Measurements from ENCODE around the gene DCUN1D1. TPM values are rescaled to one million over a fixed set of nuclear protein-coding genes. Genes with fewer than 3 reads are reported as not detected.

The DCUN1D1 gene
- total RNA-seq, 3 donors from 2014 or later (not counting 1 experiment from before 2014, with no cell fraction given) = 46.5 to 62.0 (median 51.7) TPM

DNA sequence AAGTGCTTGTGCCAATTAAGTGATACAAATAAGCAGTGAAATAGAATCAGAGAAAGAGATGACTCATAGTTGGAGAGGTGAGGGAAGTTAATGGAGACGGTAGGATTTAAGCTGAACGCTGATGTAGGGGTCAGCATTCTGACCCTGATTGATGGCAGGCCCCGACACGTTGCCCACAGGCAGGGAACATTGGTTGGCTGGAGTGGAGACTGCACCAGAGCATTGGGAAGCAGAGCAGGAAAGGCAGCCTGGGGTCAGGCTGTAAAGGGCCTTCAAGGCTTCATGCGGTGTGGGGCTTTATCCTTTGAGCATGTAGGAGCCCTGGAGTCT is 68.6 kb downstream of the DCUN1D1 start:
- Mint-ChIP-seq H3K4me1 (peaks cover 47% of the 10 kb centered on the region in 2 donors), H3K4me3 (no peak overlapping the region), H3K27ac (peak overlapping the region; percentile 88 to 92)

DNA sequence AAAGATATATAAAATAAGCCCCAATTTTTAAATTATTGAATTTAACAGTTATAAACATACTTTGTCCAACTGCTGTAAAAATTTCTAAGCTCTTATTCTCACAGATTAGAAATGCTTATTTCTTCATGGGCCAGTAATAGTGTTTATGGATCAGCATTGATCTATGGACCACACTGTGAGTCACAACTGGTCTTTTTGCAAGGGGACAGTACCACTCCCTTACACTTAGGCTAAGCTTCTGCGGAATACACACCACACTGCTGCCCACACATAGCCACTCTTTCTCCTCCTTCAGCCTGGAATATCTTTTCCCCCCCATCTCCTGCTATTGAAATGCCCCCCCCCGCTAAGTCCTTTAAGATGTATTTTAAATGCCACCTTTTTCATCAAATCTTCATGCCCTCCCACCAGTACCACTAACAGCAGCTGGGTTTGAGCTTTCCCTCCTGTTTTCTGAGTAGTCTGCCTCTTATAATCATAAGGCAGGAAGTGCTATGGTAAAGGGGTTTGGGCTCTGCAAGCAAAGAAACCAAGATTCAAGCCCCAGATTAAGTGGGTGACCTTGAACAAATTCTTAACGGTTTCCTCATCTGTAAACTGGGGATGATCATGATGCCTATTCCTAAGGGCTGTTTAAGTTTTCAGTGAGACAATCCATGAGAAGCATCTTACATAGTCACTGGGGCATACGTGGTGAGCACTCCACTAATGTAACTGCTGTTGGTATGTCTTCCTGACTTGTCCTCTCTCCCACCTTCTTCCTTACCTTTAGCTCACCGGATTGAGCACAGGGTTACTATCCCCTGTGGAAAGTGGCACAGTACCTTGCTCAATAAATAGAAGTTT is 69.2 kb downstream of the DCUN1D1 start:
- WGBS (ENCODE audit: insufficient coverage) = 73% methylated on average over 4 of the region's 5 CpGs
- TF ChIP-seq, protein P1, sequence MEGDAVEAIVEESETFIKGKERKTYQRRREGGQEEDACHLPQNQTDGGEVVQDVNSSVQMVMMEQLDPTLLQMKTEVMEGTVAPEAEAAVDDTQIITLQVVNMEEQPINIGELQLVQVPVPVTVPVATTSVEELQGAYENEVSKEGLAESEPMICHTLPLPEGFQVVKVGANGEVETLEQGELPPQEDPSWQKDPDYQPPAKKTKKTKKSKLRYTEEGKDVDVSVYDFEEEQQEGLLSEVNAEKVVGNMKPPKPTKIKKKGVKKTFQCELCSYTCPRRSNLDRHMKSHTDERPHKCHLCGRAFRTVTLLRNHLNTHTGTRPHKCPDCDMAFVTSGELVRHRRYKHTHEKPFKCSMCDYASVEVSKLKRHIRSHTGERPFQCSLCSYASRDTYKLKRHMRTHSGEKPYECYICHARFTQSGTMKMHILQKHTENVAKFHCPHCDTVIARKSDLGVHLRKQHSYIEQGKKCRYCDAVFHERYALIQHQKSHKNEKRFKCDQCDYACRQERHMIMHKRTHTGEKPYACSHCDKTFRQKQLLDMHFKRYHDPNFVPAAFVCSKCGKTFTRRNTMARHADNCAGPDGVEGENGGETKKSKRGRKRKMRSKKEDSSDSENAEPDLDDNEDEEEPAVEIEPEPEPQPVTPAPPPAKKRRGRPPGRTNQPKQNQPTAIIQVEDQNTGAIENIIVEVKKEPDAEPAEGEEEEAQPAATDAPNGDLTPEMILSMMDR (IDR thresholded peaks at IDR 0.05) = no peak
- Mint-ChIP-seq H3K9me3 (no peaks in the 10 kb centered on the region), H3K27me3 (ENCODE audit: low read depth in 2 of 2) (no peaks in the 10 kb centered on the region), H3K4me1 (peaks cover 47% of the 10 kb centered on the region in 2 donors), H3K4me3 (peak overlapping the region; percentile 11), H3K36me3 (no peaks in the 10 kb centered on the region), H3K27ac (peak overlapping the region; percentile 88 to 92)
- ATAC-seq (no peak), DNase-seq (peak in 1 of 2 donors; percentile 25)
- Histone ChIP-seq H3K4me3 (ENCODE audit: low read length) (no peak overlapping the region), H3K4me1 (ENCODE audit: control insufficient read depth, insufficient read depth, low read length) (peaks cover 11% of the 10 kb centered on the region), H3K9me3 (ENCODE audit: control insufficient read depth, insufficient read depth, low read length) (no peaks in the 10 kb centered on the region), H3K36me3 (ENCODE audit: control insufficient read depth, insufficient read depth, low read length) (peaks cover 23% of the 10 kb centered on the region), H3K27me3 (ENCODE audit: control insufficient read depth, insufficient read depth, low read length) (no peaks in the 10 kb centered on the region), H3K27ac (ENCODE audit: low read length) (no peak overlapping the region)
- intact Hi-C loops (cut with micrococcal nuclease) = no loop called here

More for the DNA sequence above, 68.6 kb downstream of the DCUN1D1 start:
- Histone ChIP-seq H3K36me3 (ENCODE audit: control insufficient read depth, insufficient read depth, low read length) (peaks cover 21% of the 10 kb centered on the region), H3K27me3 (ENCODE audit: control insufficient read depth, insufficient read depth, low read length) (no peaks in the 10 kb centered on the region), H3K4me1 (ENCODE audit: control insufficient read depth, insufficient read depth, low read length) (peaks cover 11% of the 10 kb centered on the region), H3K4me3 (ENCODE audit: low read length) (no peak overlapping the region), H3K27ac (ENCODE audit: low read length) (no peak overlapping the region), H3K9me3 (ENCODE audit: control insufficient read depth, insufficient read depth, low read length) (no peaks in the 10 kb centered on the region)
- H3K9me3 Mint-ChIP-seq = no peaks in the 10 kb centered on the region
- H3K36me3 Mint-ChIP-seq = no peaks in the 10 kb centered on the region
- ATAC-seq (no peak), DNase-seq (no peak)
- WGBS (ENCODE audit: insufficient coverage) = 85% methylated on average over 5 of the region's 5 CpGs
- no peaks in the 10 kb centered on the region for H3K27me3 Mint-ChIP-seq (ENCODE audit: low read depth in 2 of 2)
- TF ChIP-seq, protein P1 (IDR thresholded peaks at IDR 0.05) = no peak
- intact Hi-C loops (cut with micrococcal nuclease) = no loop called here

DNA sequence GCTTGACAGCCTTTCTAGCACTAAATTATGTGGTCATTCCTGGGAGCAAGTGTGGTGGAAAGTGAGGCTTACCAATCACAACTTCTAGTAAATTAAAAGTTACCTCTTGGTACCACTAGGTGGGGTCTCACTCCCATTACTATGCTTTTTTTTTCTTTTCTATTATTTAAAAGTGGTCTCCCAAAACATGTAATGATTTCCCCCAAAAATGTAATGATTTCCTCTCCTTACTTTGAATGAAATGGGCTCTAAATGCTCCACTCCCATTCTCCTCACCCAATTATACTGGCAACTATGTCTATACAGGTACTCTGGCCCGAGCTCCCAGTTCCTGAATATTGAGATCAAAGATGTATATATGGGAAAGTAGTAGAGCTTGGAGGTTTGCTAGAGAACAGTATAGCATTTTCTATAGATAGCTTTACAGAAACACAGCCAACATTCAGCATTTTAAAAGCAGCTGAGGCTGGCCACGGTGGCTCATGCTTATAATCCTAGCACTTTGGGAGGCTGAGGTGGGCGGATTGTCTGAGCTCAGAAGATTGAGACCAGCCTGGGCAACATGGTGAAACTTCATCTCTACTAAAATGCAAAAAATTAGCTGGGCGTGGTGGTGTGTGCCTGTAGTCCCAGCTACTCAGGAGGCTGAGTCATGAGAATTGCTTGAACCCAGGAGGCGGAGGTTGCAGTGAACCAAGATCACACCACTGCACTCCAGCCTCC is 70.9 kb downstream of the DCUN1D1 start:
- Mint-ChIP-seq H3K36me3 (no peaks in the 10 kb centered on the region), H3K27me3 (ENCODE audit: low read depth in 2 of 2) (no peaks in the 10 kb centered on the region), H3K4me3 (no peak overlapping the region), H3K27ac (peak overlapping the region; percentile 34 to 36), H3K4me1 (peaks cover 38% of the 10 kb centered on the region in 2 donors), H3K9me3 (no peaks in the 10 kb centered on the region)
- H3K4me3 ChIP-seq (ENCODE audit: low read length) = no peak overlapping the region
- no peak overlapping the region for H3K27ac ChIP-seq (ENCODE audit: low read length)
- ATAC-seq (peak in 2 of 3 donors; percentile 43 to 55), DNase-seq (peak in 1 of 2 donors; percentile 48)
- peaks cover 8% of the 10 kb centered on the region for H3K4me1 ChIP-seq (ENCODE audit: control insufficient read depth, insufficient read depth, low read length)
- peaks cover 27% of the 10 kb centered on the region for H3K36me3 ChIP-seq (ENCODE audit: control insufficient read depth, insufficient read depth, low read length)
- intact Hi-C loops (cut with micrococcal nuclease) = no loop called here
- TF ChIP-seq, protein P1 (IDR thresholded peaks at IDR 0.05) = peak; percentile 60
- H3K27me3 ChIP-seq (ENCODE audit: control insufficient read depth, insufficient read depth, low read length) = no peaks in the 10 kb centered on the region
- H3K9me3 ChIP-seq (ENCODE audit: control insufficient read depth, insufficient read depth, low read length) = no peaks in the 10 kb centered on the region
- WGBS (ENCODE audit: insufficient coverage) = 92% methylated on average over 4 of the region's 5 CpGs

All from natural killer cell (primary cell).